BLaER1 treated with 17β-estradiol and CSF1 and Interleukin-3, amounts not matched to agents 10 nM and 100 nM (cell line): ENCODE measurements around the gene KCNN1.

Experiments
- H3K27ac ChIP-seq, 11 experiments: shearing (Covaris generic); formaldehyde crosslinking; 2 replicates each; pipeline ENCODE4 v1.8.1; 2022
- H3K27me3 ChIP-seq, 11 experiments: shearing (Covaris generic); formaldehyde crosslinking; 2 replicates each; pipeline ENCODE4 v1.8.1; 2022
- H3K36me3 ChIP-seq, 11 experiments: shearing (Covaris generic); formaldehyde crosslinking; 2 replicates each; pipeline ENCODE4 v1.8.1; 2022
- H3K4me1 ChIP-seq, 10 experiments: shearing (Covaris generic); formaldehyde crosslinking; 2 replicates each; pipeline ENCODE4 v1.8.1; 2022
- H3K4me2 ChIP-seq, 11 experiments: shearing (Covaris generic); formaldehyde crosslinking; 2 replicates each; pipeline ENCODE4 v1.8.1; 2022
- H3K4me3 ChIP-seq, 10 experiments: shearing (Covaris generic); formaldehyde crosslinking; 2 replicates each; pipeline ENCODE4 v1.8.1; 2022
- H3K9ac ChIP-seq, 11 experiments: shearing (Covaris generic); formaldehyde crosslinking; 2 replicates each; pipeline ENCODE4 v1.8.1; 2022
- H3K9me3 ChIP-seq, 11 experiments: shearing (Covaris generic); formaldehyde crosslinking; replicated peaks in 1 of 11; 2 replicates each; pipeline ENCODE4 v1.8.1; 2022
- H4K20me1 ChIP-seq, 11 experiments: shearing (Covaris generic); formaldehyde crosslinking; 2 replicates each; pipeline ENCODE4 v1.8.1; 2022
- Cebpa-rat ChIP-seq, 11 experiments: shearing (Covaris generic); IDR thresholded peaks; 2 replicates each; pipeline ENCODE4 v1.8.1; 2022

Gene KCNN1

GRCh38 chr19:17943274-17944221, 23.4 kb upstream of the KCNN1 start:
- TF ChIP-seq Cebpa-rat (IDR thresholded peaks at IDR 0.05) = no peak
- Histone ChIP-seq H3K27ac (no peak overlapping the region), H3K36me3 (peaks cover 32 to 65% (median 47%) of the 10 kb centered on the region in 11 experiments), H3K9ac (no peak overlapping the region), H3K9me3 (no peaks in the 10 kb centered on the region), H3K4me3 (no peak overlapping the region), H3K4me1 (peaks cover 10 to 27% (median 19%) of the 10 kb centered on the region in 10 experiments), H3K27me3 (peaks cover under 1 to 4% (median 1%) of the 10 kb centered on the region in 11 experiments; a peak in 16 of 22 replicates), H3K4me2 (no peak overlapping the region), H4K20me1 (peaks cover 0 to 40% (median 4%) of the 10 kb centered on the region in 11 experiments; a peak in 9 of 22 replicates)

GRCh38 chr19:17944301-17944700, 22.6 kb upstream of the KCNN1 start:
- Histone ChIP-seq H3K27me3 (peaks cover 8 to 11% (median 9%) of the 10 kb centered on the region in 11 experiments), H3K4me2 (no peak overlapping the region), H3K4me3 (no peak overlapping the region), H4K20me1 (peaks cover 0 to 43% (median 7%) of the 10 kb centered on the region in 11 experiments; a peak in 15 of 22 replicates), H3K9me3 (no peaks in the 10 kb centered on the region), H3K9ac (0 out of 22 replicates have a peak overlapping the region, but pooled peaks of 1 of the 11 experiments have one; percentile 12), H3K36me3 (peaks cover 30 to 58% (median 43%) of the 10 kb centered on the region in 11 experiments), H3K4me1 (peaks cover 15 to 34% (median 27%) of the 10 kb centered on the region in 10 experiments), H3K27ac (no peak overlapping the region)
- TF ChIP-seq Cebpa-rat (IDR thresholded peaks at IDR 0.05) = no peak

GRCh38 chr19:17946965-17947784, 19.7 kb upstream of the KCNN1 start:
- H3K36me3 ChIP-seq = peaks cover 13 to 29% (median 20%) of the 10 kb centered on the region in 11 experiments; a peak in 18 of 22 replicates
- H3K4me3 ChIP-seq = peak overlapping the region; percentile 45 to 67 (median 53)
- peak overlapping the region; percentile 46 to 72 (median 67); a peak in 18 of 22 replicates for H3K9ac ChIP-seq
- H3K4me2 ChIP-seq = peak overlapping the region; percentile 64 to 99 (median 90)
- peaks cover 36 to 40% (median 37%) of the 10 kb centered on the region in 11 experiments for H3K27me3 ChIP-seq
- H4K20me1 ChIP-seq = peaks cover 0 to 64% (median 20%) of the 10 kb centered on the region in 11 experiments; a peak in 17 of 22 replicates
- peak overlapping the region in 9 of 11 experiments; percentile 2 to 68 (median 47); a peak in 11 of 22 replicates for H3K27ac ChIP-seq
- no peaks in the 10 kb centered on the region for H3K9me3 ChIP-seq
- peaks cover 44 to 63% (median 55%) of the 10 kb centered on the region in 10 experiments for H3K4me1 ChIP-seq
- TF ChIP-seq Cebpa-rat (IDR thresholded peaks at IDR 0.05) = no peak

GRCh38 chr19:17947815-17948513, 18.9 kb upstream of the KCNN1 start:
- Histone ChIP-seq H3K36me3 (peaks cover 8 to 23% (median 14%) of the 10 kb centered on the region in 11 experiments; a peak in 14 of 22 replicates), H3K4me2 (peak overlapping the region; percentile 57 to 98 (median 94); a peak in 15 of 22 replicates), H3K27me3 (peaks cover 44 to 48% (median 45%) of the 10 kb centered on the region in 11 experiments), H3K9me3 (no peaks in the 10 kb centered on the region), H4K20me1 (peaks cover 0 to 65% (median 27%) of the 10 kb centered on the region in 11 experiments; a peak in 17 of 22 replicates), H3K9ac (peak overlapping the region in 9 of 11 experiments; percentile 52 to 76 (median 67); a peak in 11 of 22 replicates), H3K4me1 (peaks cover 52 to 71% (median 63%) of the 10 kb centered on the region in 10 experiments), H3K27ac (peak overlapping the region in 4 of 11 experiments; percentile 60 to 65 (median 62); a peak in 7 of 22 replicates), H3K4me3 (peak overlapping the region; percentile 47 to 68 (median 58))
- no peak for TF ChIP-seq Cebpa-rat (IDR thresholded peaks at IDR 0.05)

- H3K36me3 ChIP-seq = peaks cover 6 to 22% (median 12%) of the 10 kb centered on the region in 11 experiments; a peak in 14 of 22 replicates
- H4K20me1 ChIP-seq = peaks cover 0 to 69% (median 32%) of the 10 kb centered on the region in 11 experiments; a peak in 17 of 22 replicates
- H3K4me3 ChIP-seq = peak overlapping the region; percentile 47 to 68 (median 58)
- no peak for TF ChIP-seq Cebpa-rat (IDR thresholded peaks at IDR 0.05)
- peaks cover 57 to 76% (median 69%) of the 10 kb centered on the region in 10 experiments for H3K4me1 ChIP-seq
- H3K27ac ChIP-seq = no peak overlapping the region
- H3K9me3 ChIP-seq = no peaks in the 10 kb centered on the region
- peak overlapping the region in 6 of 11 experiments; percentile 3 to 67 (median 54); a peak in 6 of 22 replicates for H3K9ac ChIP-seq
- peak overlapping the region; percentile 83 to 98 (median 94) for H3K4me2 ChIP-seq
- H3K27me3 ChIP-seq = peaks cover 50 to 53% (median 51%) of the 10 kb centered on the region in 11 experiments
Observed at GRCh38 chr19:17948514-17948900, 18.4 kb upstream of the KCNN1 start.

GRCh38 chr19:17948931-17949930, 17.7 kb upstream of the KCNN1 start:
- H4K20me1 ChIP-seq = peaks cover 0 to 69% (median 34%) of the 10 kb centered on the region in 11 experiments; a peak in 17 of 22 replicates
- H3K27me3 ChIP-seq = peaks cover 57 to 60% (median 58%) of the 10 kb centered on the region in 11 experiments
- H3K36me3 ChIP-seq = peaks cover 0 to 14% (median 6%) of the 10 kb centered on the region in 11 experiments; a peak in 11 of 22 replicates
- TF ChIP-seq Cebpa-rat (IDR thresholded peaks at IDR 0.05) = no peak
- peaks cover 60 to 78% (median 71%) of the 10 kb centered on the region in 10 experiments for H3K4me1 ChIP-seq
- H3K27ac ChIP-seq = no peak overlapping the region
- peak overlapping the region; percentile 41 to 68 (median 58); a peak in 19 of 20 replicates for H3K4me3 ChIP-seq
- H3K9ac ChIP-seq = peak overlapping the region in 8 of 11 experiments; percentile 3 to 59 (median 52); a peak in 9 of 22 replicates
- H3K9me3 ChIP-seq = no peaks in the 10 kb centered on the region
- H3K4me2 ChIP-seq = peak overlapping the region; percentile 83 to 98 (median 94)

- TF ChIP-seq Cebpa-rat (IDR thresholded peaks at IDR 0.05) = no peak
Observed at GRCh38 chr19:17949956-17950309, 17.0 kb upstream of the KCNN1 start.

More at GRCh38 chr19:17949956-17950309, 17.0 kb upstream of the KCNN1 start:
- Histone ChIP-seq H3K4me2 (peak overlapping the region; percentile 83 to 98 (median 94)), H3K9me3 (no peaks in the 10 kb centered on the region), H3K9ac (peak overlapping the region in 8 of 11 experiments; percentile 26 to 59 (median 44); a peak in 8 of 22 replicates), H3K4me1 (peaks cover 60 to 77% (median 71%) of the 10 kb centered on the region in 10 experiments), H3K27me3 (peaks cover 64 to 67% (median 65%) of the 10 kb centered on the region in 11 experiments), H3K4me3 (peak overlapping the region; percentile 41 to 68 (median 55); a peak in 19 of 20 replicates), H3K36me3 (peaks cover 0 to 7% (median 3%) of the 10 kb centered on the region in 11 experiments; a peak in 5 of 22 replicates), H3K27ac (no peak overlapping the region), H4K20me1 (peaks cover 0 to 62% (median 34%) of the 10 kb centered on the region in 11 experiments; a peak in 17 of 22 replicates)
